ENCODE results near the gene HLA-E. TPM values are rescaled to one million over a fixed set of nuclear protein-coding genes. Genes with fewer than 3 reads are reported as not detected.
A peak's percentile ranks its signal among the peaks of the same experiment; 100 is the strongest.

HLA-E gene
- total and polyA plus RNA-seq, 2 donors (not counting 3 experiments of a cell fraction or from before 2014, with no cell fraction given) = 271 to 298 TPM

DNA sequence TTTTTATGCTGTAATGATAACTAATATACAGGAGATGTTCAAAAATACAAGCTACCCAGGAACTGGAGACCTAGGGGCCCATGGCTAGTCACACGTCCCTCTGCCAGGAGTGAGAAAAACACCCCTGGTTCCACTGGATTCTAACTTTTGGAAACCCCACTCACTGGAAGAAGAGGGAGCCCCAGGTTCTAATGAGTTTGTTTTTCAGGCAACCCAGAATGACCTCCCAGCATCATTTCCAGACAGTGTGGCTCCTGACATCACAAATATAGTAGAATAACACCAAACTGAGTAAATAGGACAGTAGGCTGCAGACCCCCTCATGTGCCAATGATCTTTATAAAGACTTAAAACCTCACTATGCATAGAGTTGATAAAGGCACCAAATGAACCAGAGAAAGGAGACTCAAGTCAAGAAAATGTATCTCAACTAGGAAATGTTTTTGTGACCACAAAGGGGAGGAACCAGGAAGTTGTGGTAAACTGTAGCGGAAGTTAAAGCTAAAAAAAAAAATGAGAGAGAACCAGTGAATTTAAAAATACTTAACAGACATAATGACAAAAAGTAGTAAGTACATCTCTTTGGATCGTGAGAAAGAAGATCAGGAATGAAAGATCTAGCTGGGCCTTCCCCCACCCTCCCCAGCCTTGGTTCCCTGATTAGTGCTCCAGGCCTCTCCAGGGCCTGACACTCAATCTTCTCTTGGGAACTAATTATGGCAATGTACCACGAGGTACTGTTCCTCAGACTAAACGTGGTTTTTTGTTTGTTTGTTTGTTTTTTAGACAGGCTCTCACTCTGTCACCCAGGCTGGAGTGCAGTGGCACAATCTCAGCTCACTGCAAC lies 19.8 kb downstream of the HLA-E start:
- BruUV-seq (replicated peaks) = no TSS peak
- Histone ChIP-seq H3K9me3 (replicated peaks; ENCODE audit: control insufficient read depth, insufficient read depth, low read length) (no peaks in the 10 kb centered on the region), H4K20me1 (replicated peaks; ENCODE audit: control insufficient read depth, extremely low read depth, insufficient read depth, low read length) (no peaks in the 10 kb centered on the region), H3K4me2 (ENCODE audit: insufficient read depth, low read length) (peak overlapping the region; percentile 89), H3K27ac (ENCODE audit: insufficient read depth, low read depth, low read length) (peak overlapping the region; percentile 88), H3K9ac (replicated peaks; ENCODE audit: extremely low read depth, insufficient read depth, low read length) (no peak overlapping the region), H3K4me1 (ENCODE audit: control insufficient read depth, extremely low read depth, insufficient read depth, low read length) (peaks cover 12% of the 10 kb centered on the region), H3K27me3 (ENCODE audit: control insufficient read depth in 2 of 2, insufficient read depth in 2 of 2, low read length in 2 of 2) (no peaks in the 10 kb centered on the region), H3K36me3 (ENCODE audit: control insufficient read depth in 2 of 2, extremely low read depth in 1 of 2, insufficient read depth in 2 of 2, low read length in 2 of 2) (no peaks in the 10 kb centered on the region), H2AFZ (ENCODE audit: low read depth, low read length) (peak overlapping the region; percentile 90), H3K9me1 (replicated peaks; ENCODE audit: control insufficient read depth, extremely low read depth, insufficient read depth, low read length) (no peaks in the 10 kb centered on the region), H3K4me3 (replicated peaks in 1 of 3; ENCODE audit: insufficient read depth in 1 of 3, low read depth in 1 of 3, low read length in 3 of 3) (no peak overlapping the region), H3K79me2 (ENCODE audit: control insufficient read depth, insufficient read depth, low read length) (no peaks in the 10 kb centered on the region)
- TF ChIP-seq POLR2AphosphoS5 (IDR thresholded peaks at IDR 0.05; ENCODE audit: insufficient read depth, low read depth, low read length) (no peak), POLR2A (IDR thresholded peaks at IDR 0.05; ENCODE audit: low read depth, low read length) (no peak), JUN (IDR thresholded peaks at IDR 0.05; ENCODE audit: borderline replicate concordance, insufficient read depth, insufficient read length, low read depth) (no peak), MYC (IDR thresholded peaks at IDR 0.05; ENCODE audit: low read depth, low read length) (no peak), EZH2 (IDR thresholded peaks at IDR 0.05; ENCODE audit: borderline replicate concordance, low read depth, low read length, severe bottlenecking) (no peak), CTCF (IDR thresholded peaks at IDR 0.05; ENCODE audit: extremely low read depth in 1 of 2, insufficient read depth in 1 of 2, low read depth in 1 of 2, low read length in 2 of 2) (no peak), FOS (IDR thresholded peaks at IDR 0.05; ENCODE audit: borderline replicate concordance, insufficient read depth, low read length) (no peak), GATA2 (IDR thresholded peaks at IDR 0.05; ENCODE audit: insufficient read depth, insufficient read length, low read depth, low read length) (no peak)
- TF ChIP-seq, protein P1, sequence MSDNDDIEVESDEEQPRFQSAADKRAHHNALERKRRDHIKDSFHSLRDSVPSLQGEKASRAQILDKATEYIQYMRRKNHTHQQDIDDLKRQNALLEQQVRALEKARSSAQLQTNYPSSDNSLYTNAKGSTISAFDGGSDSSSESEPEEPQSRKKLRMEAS (IDR thresholded peaks at IDR 0.05; ENCODE audit: insufficient read depth, insufficient read length) = no peak
- intact Hi-C loops (cut with micrococcal nuclease) (loop anchor here (1.0 kb wide), 1 partner anchor 9 kb away; no protein-coding TSS in a partner anchor), dilution Hi-C loops (cut with MboI; ENCODE audit: extremely low pct_ligation_motif_present, low sequenced_read_pairs) (no loop called here)
- FAIRE-seq (peak; percentile 82), DNase-seq (ENCODE audit: low read depth, low spot score) (peak; percentile 28)
- POLR2A ChIA-PET = no interaction called here
- CTCF ChIA-PET = interaction anchor here (1.3 to 2.8 kb wide), 6 partner anchors 13 to 36 kb away, joined by 3 to 19 read pairs (median 10); no protein-coding TSS in a partner anchor
